NCI-H524 treated with DMSO at 0.1 percent for 48 hours (cell line): ENCODE measurements around the gene TUBB1.
A peak's percentile ranks its signal among the peaks of the same experiment; 100 is the strongest.

ENCODE experiments used
- DNase-seq: peaks from one replicate; lab custom pipeline; 2025; lab: John Stamatoyannopoulos, UW

Gene TUBB1

DNA sequence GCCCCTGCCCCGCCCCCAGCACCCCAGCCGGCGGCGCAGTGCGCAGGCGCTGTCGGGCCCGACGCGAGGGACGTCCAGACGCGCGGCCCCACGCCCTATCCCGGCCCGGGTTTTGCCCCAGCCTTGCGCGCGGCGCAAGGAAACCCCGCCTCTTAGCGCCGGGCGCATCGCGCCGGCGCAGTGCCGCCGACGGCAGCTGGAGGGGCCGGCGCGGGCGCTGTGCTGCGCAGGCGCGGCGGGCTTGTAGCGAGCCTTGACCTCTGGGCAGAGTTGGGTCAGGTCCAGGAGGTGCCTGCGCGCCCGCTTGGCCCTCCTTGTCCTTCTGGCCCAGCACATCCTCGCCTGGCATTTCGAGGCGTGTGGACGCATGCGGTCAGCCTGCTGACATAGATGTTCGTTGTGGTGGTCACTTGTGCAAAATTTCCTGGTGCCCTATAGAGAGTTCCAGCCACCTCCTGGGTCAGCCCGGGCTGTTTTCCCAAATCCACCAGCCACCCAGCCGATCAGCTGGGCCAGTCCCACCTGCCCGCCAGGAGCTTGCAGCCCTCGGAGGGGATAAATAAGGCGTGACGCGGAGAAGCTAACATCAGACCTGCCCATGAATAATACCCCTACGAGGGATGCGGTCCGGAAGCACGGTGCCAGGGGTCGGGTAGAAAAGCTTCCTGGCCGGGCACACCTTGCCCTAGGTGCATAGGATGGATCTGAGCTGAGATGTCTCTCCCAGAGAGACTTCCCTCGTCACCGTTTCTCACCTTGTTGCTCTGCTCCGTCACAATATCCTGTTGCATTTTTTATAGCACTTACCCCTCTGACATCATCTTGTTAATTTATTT, 23.8 kb downstream of the TUBB1 start:
- DNase-seq, result peak; percentile 33

DNA sequence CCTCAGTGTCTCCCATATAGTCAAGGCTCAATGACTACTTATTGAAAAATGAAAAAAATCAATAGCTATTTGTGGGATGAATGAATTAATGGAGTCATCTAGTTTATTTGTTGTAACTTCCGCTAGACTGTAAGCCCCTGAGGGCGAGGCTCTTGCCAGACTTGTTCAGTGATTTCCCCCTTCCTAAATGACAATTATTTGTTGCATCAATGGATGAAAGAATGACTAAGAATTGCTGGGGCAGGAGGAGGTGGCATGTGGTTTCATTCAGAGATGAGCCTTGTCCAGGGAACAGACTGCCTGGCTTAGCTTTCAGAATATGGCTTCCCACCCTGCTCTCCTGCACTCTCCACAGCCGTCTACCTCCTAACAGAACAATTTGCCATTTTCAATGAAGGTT, 24.5 kb downstream of the TUBB1 start:
- DNase-seq, result no peak

GRCh38 chr20:59044295-59044694, 25.1 kb downstream of the TUBB1 start:
- no peak for DNase-seq

DNA sequence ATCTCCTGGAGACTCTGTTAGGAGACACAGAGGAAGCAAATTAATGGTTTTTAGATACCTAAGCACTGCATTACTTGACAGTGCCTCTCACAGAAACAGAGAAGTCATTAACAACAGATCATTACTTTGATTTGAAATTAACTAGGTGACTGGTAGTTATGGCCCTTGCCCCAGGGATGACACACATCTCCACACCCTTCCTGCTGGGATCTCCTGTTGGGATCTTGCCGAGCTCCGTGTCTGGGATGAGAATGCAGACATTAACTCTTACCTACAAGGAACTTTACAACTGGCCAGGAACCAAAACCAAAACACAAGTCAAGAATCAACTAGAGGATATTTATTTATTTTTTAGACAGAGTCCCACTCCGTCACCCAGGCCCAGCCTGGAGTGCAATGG, 25.6 kb downstream of the TUBB1 start:
- DNase-seq, result no peak

DNA sequence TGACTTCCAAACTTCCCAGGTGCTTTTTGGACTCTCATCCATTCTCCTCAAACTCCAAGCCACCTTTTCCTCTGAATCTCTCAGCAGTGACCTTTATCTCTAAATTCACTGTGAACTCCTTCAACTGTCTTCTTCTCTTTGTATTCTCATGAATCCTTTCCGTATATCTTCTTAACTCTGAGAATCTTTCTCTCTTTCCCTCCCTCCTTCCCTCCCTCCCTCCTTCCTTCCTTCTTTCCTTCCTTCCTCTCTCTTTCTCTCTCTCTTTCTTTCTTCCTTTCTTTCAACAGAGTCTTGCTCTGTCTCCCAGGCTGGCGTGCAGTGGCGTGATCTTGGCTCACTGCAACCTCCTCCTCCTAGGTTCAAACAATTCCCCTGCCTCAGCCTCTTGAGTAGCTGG, 27.6 kb downstream of the TUBB1 start:
- DNase-seq, result no peak

DNA sequence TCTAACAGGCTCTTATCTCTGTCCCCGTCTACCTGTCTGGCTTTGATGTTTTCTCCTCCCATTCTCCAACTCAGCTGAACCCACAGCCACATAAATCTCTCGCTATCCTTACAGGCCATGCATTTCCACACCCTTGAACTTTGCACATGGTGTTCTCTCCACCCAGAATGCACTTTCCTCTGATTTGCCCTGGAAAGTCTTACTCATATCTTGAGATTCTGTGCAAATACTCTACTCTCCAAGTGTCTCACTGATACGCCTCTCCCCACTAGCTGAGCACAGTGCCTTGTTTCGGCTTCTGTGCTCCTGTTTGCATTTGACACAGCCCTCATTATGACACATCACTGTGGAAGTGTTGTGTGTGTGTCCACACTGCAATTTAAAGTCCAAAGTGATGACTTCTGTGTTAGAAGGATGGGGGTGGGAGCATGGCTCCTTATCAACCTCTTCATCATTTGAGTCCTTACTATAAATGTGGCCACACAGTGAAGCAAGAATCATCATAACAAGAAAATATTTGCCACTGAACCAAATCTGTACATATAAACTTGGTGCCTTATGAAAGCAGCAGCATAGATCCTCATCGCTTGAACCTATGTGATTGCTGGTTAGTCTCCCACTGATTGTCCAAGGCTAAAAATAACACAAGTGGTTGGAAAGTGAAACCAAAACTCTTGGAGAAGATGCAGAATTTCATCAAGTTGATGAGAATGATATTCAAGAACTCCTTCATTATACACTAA, 28.9 kb downstream of the TUBB1 start:
- DNase-seq, result no peak

- DNase-seq, result no peak
These were observed 29.4 kb downstream of the TUBB1 start for GRCh38 chr20:59048681-59049030.

DNA sequence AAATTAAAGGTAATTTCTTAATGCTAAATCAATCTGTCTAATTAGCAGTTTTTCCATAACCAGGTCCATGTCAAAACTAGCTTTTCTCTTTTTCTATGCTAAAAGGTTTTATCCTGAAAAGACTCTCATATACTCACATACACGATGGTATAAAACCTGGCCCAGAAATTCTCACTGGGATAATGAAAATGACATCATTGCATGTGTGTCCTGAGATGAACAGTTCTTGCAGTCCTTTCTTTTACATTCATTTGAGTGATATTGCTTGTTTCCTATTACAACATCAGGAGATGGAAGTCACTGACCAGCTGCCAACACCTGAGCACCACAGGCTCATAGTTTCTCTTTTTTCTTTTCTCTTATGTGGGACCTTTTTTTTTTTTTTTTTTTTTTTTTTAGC, 31.2 kb downstream of the TUBB1 start:
- DNase-seq, result no peak

GRCh38 chr20:59051666-59052185, 32.5 kb downstream of the TUBB1 start:
- DNase-seq, result peak; percentile 75

GRCh38 chr20:59055302-59055701, 36.1 kb downstream of the TUBB1 start:
- no peak for DNase-seq

GRCh38 chr20:59062081-59062480, 42.9 kb downstream of the TUBB1 start:
- no peak for DNase-seq

GRCh38 chr20:59063358-59064213, 44.4 kb downstream of the TUBB1 start:
- DNase-seq, result no peak

DNA sequence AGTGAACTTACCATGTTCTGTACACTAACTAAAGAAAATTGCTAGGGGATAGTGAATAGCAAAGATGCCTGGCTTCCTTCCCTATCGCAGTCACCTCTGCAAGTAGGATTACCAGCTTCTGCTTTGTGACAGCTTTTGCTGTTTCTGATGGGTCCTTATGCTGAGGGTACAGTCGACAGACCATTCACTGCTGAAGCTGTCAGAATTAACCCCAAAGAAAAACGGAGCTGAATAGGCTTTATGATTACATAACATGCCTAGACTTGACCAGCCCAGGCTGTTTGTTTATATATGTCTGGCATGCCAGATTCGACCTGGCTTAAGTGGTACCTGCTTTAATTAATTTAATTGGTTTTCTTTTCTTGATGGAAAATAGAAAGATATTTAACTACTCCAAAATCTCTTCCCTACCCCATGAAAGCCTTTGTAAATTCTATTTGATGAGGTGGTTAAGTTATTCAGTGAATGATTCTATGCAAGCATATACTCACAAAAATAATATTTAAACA, 45.0 kb downstream of the TUBB1 start:
- DNase-seq, result peak; percentile 4

GRCh38 chr20:59068534-59068933, 49.3 kb downstream of the TUBB1 start:
- no peak for DNase-seq

DNA sequence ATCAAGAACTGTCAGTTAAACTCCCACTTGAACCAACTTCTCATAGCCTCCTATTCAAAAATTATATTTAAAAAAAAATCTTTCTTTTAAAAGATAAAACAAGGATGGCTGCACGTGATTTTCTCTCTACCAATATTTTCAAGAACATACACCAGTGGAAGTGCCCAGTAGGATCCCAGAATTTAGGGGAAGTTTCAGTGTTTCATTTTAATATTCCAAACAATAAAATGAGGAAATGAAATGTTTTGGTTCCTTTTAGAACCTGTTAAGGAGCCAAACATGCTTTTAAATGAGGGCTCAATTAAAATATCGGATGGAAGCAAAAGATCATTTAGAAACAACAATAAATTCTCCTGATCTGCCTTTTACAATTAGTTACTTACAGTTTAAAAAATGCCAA, 49.8 kb downstream of the TUBB1 start:
- no peak for DNase-seq

DNA sequence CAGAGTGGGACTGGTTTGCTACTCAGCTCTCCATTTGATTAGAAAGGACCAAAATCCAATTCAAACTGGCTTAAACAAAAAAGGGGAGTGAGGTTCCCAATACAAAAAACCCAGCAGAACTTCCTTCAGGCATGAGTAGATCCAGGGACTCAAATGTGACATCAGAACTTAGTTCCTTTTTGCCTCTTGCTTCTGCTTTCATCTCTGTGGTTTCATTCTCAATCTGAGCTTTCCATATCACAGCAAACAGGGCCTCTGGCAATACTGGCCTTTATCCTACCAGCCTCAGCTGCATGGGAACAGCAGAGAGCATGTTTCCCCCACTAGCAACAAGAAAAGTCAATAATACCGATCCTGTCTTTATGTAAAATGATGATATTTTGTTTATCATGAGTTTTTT, 52.0 kb downstream of the TUBB1 start:
- no peak for DNase-seq

GRCh38 chr20:59073582-59073981, 54.4 kb downstream of the TUBB1 start:
- no peak for DNase-seq

GRCh38 chr20:59074456-59074855, 55.2 kb downstream of the TUBB1 start:
- DNase-seq, result no peak

- no peak for DNase-seq
These were observed 56.8 kb downstream of the TUBB1 start for GRCh38 chr20:59075934-59076508.
